GM21825 (cell line): ENCODE data around the gene JAK2.
"Not testable (repeated sequence)": the region's sequence is repeated elsewhere in the genome, so short reads cannot be mapped to it uniquely, and the experiment has no call there.

Experiments
- ATAC-seq: cut with Tn5 transposase; IDR thresholded peaks from one replicate; pipeline ENCODE4 v1.9.1; 2021; ENCODE audit warnings: mild to moderate bottlenecking, moderate library complexity; ENCODE audit not compliant: unreplicated experiment

Gene JAK2

GRCh38 chr9:5041390-5042115 lies 56.5 kb downstream of the JAK2 start:
- ATAC-seq = no peak

GRCh38 chr9:5042661-5043178 lies 57.6 kb downstream of the JAK2 start:
- ATAC-seq = no peak

GRCh38 chr9:5043381-5043780 lies 58.3 kb downstream of the JAK2 start:
- ATAC-seq = no peak

GRCh38 chr9:5044160-5044559 lies 59.1 kb downstream of the JAK2 start:
- no peak for ATAC-seq

GRCh38 chr9:5052838-5053237 lies 67.8 kb downstream of the JAK2 start:
- no peak for ATAC-seq

GRCh38 chr9:5062631-5063030 lies 77.6 kb downstream of the JAK2 start:
- no peak for ATAC-seq

GRCh38 chr9:5072871-5073270 lies 87.8 kb downstream of the JAK2 start:
- no peak for ATAC-seq

- no peak for ATAC-seq
These were observed 88.6 kb downstream of the JAK2 start for GRCh38 chr9:5073701-5074100.

GRCh38 chr9:5085993-5086392 lies 100.9 kb downstream of the JAK2 start:
- no peak for ATAC-seq

GRCh38 chr9:5089737-5090136 lies 104.7 kb downstream of the JAK2 start:
- ATAC-seq = no peak

- no peak for ATAC-seq
These were observed 110.7 kb downstream of the JAK2 start for GRCh38 chr9:5095795-5096194.

- ATAC-seq = no peak
These were observed 114.4 kb downstream of the JAK2 start for GRCh38 chr9:5099466-5099865.

GRCh38 chr9:5101127-5101526 lies 116.1 kb downstream of the JAK2 start:
- ATAC-seq = not testable (repeated sequence)

GRCh38 chr9:5106517-5106916 lies 121.4 kb downstream of the JAK2 start:
- not testable (repeated sequence) for ATAC-seq

GRCh38 chr9:5110867-5111681 lies 126.0 kb downstream of the JAK2 start:
- ATAC-seq = no peak

- ATAC-seq = no peak
These were observed 126.6 kb downstream of the JAK2 start for GRCh38 chr9:5111696-5112095.

- no peak for ATAC-seq
These were observed 127.1 kb downstream of the JAK2 start for GRCh38 chr9:5112109-5112592.

GRCh38 chr9:5112646-5113045 lies 127.6 kb downstream of the JAK2 start:
- no peak for ATAC-seq

- no peak for ATAC-seq
These were observed 128.5 kb downstream of the JAK2 start for GRCh38 chr9:5113523-5113922.

GRCh38 chr9:5113994-5114748 lies 129.1 kb downstream of the JAK2 start:
- no peak for ATAC-seq

GRCh38 chr9:5122116-5122515 lies 137.0 kb downstream of the JAK2 start:
- ATAC-seq = no peak
